ENCODE data around the gene ZFYVE28.

Gene ZFYVE28

GRCh38 chr4:2322227-2322626 lies 96.2 kb downstream of the ZFYVE28 start:
- no peak for TF ChIP-seq JUND (IDR thresholded peaks at IDR 0.05; ENCODE audit: low read depth)
- in situ Hi-C loops (cut with HindIII; ENCODE audit: low pct_unique_long_range_greater_than_20kb, low sequenced_read_pairs) = no loop called here
- no peak for DNase-seq (ENCODE audit: low read depth in 1 of 2, low spot score in 1 of 2)

GRCh38 chr4:2321279-2322196 lies 96.9 kb downstream of the ZFYVE28 start:
- in situ Hi-C loops (cut with HindIII; ENCODE audit: low pct_unique_long_range_greater_than_20kb, low sequenced_read_pairs) = no loop called here
- DNase-seq (ENCODE audit: low read depth in 1 of 2, low spot score in 1 of 2) = no peak

GRCh38 chr4:2320746-2321145 lies 97.7 kb downstream of the ZFYVE28 start:
- TF ChIP-seq JUND (IDR thresholded peaks at IDR 0.05; ENCODE audit: low read depth) = no peak
- no peak for DNase-seq (ENCODE audit: low read depth in 1 of 2, low spot score in 1 of 2)
- in situ Hi-C loops (cut with HindIII; ENCODE audit: low pct_unique_long_range_greater_than_20kb, low sequenced_read_pairs) = no loop called here

More at GRCh38 chr4:2321279-2322196, 96.9 kb downstream of the ZFYVE28 start:
- TF ChIP-seq JUND (IDR thresholded peaks at IDR 0.05; ENCODE audit: low read depth) = no peak

GRCh38 chr4:2320152-2320551 lies 98.3 kb downstream of the ZFYVE28 start:
- no peak for TF ChIP-seq JUND (IDR thresholded peaks at IDR 0.05; ENCODE audit: low read depth)
- in situ Hi-C loops (cut with HindIII; ENCODE audit: low pct_unique_long_range_greater_than_20kb, low sequenced_read_pairs) = no loop called here
- DNase-seq (ENCODE audit: low read depth in 1 of 2, low spot score in 1 of 2) = no peak

GRCh38 chr4:2318885-2319284 lies 99.6 kb downstream of the ZFYVE28 start:
- no peak for TF ChIP-seq JUND (IDR thresholded peaks at IDR 0.05; ENCODE audit: low read depth)
- no peak for DNase-seq (ENCODE audit: low read depth in 1 of 2, low spot score in 1 of 2)
- in situ Hi-C loops (cut with HindIII; ENCODE audit: low pct_unique_long_range_greater_than_20kb, low sequenced_read_pairs) = no loop called here

GRCh38 chr4:2318476-2318875 lies 100.0 kb downstream of the ZFYVE28 start:
- no peak for DNase-seq (ENCODE audit: low read depth in 1 of 2, low spot score in 1 of 2)
- TF ChIP-seq JUND (IDR thresholded peaks at IDR 0.05; ENCODE audit: low read depth) = no peak
- in situ Hi-C loops (cut with HindIII; ENCODE audit: low pct_unique_long_range_greater_than_20kb, low sequenced_read_pairs) = no loop called here

GRCh38 chr4:2313366-2313765 lies 105.1 kb downstream of the ZFYVE28 start:
- TF ChIP-seq JUND (IDR thresholded peaks at IDR 0.05; ENCODE audit: low read depth) = no peak
- DNase-seq (ENCODE audit: low read depth in 1 of 2, low spot score in 1 of 2) = no peak
- in situ Hi-C loops (cut with HindIII; ENCODE audit: low pct_unique_long_range_greater_than_20kb, low sequenced_read_pairs) = no loop called here

- no peak for DNase-seq (ENCODE audit: low read depth in 1 of 2, low spot score in 1 of 2)
- no peak for TF ChIP-seq JUND (IDR thresholded peaks at IDR 0.05; ENCODE audit: low read depth)
- in situ Hi-C loops (cut with HindIII; ENCODE audit: low pct_unique_long_range_greater_than_20kb, low sequenced_read_pairs) = no loop called here
Measured at GRCh38 chr4:2306773-2307410, 111.6 kb downstream of the ZFYVE28 start.

- no peak for DNase-seq (ENCODE audit: low read depth in 1 of 2, low spot score in 1 of 2)
- no peak for TF ChIP-seq JUND (IDR thresholded peaks at IDR 0.05; ENCODE audit: low read depth)
- in situ Hi-C loops (cut with HindIII; ENCODE audit: low pct_unique_long_range_greater_than_20kb, low sequenced_read_pairs) = no loop called here
Measured at GRCh38 chr4:2305766-2306501, 112.5 kb downstream of the ZFYVE28 start.

- no peak for TF ChIP-seq JUND (IDR thresholded peaks at IDR 0.05; ENCODE audit: low read depth)
- no peak for DNase-seq (ENCODE audit: low read depth in 1 of 2, low spot score in 1 of 2)
- in situ Hi-C loops (cut with HindIII; ENCODE audit: low pct_unique_long_range_greater_than_20kb, low sequenced_read_pairs) = no loop called here
Measured at GRCh38 chr4:2304877-2305561, 113.4 kb downstream of the ZFYVE28 start.

GRCh38 chr4:2304321-2304876 lies 114.0 kb downstream of the ZFYVE28 start:
- DNase-seq (ENCODE audit: low read depth in 1 of 2, low spot score in 1 of 2) = no peak
- no peak for TF ChIP-seq JUND (IDR thresholded peaks at IDR 0.05; ENCODE audit: low read depth)
- in situ Hi-C loops (cut with HindIII; ENCODE audit: low pct_unique_long_range_greater_than_20kb, low sequenced_read_pairs) = no loop called here

Data from T47D (cell line).